Endothelial cell of umbilical vein (primary cell): ENCODE results near the gene DNAJC3. TPM values are rescaled to one million over a fixed set of nuclear protein-coding genes. Genes with fewer than 3 reads are reported as not detected.

Experiments used
- BruUV-seq: library from RNA; stranded (reverse); fragments of 400-500 nt; replicated peaks from 2 replicates; lab custom pipeline; 2021; lab: Mats Ljungman, UMichigan
- CTCF ChIA-PET: fragments of 300-600, 350-600 bp; sonication (Branson Sonifier 250); formaldehyde crosslinking; loops from one replicate; lab custom pipeline; 2021; ENCODE audit warnings: antibody characterized with exemption, inconsistent platforms; lab: Charles Lee
- POLR2A ChIA-PET: fragments of 300-600, 350-600 bp; sonication (Branson Sonifier 250); formaldehyde crosslinking; loops from one replicate; lab custom pipeline; 2021; ENCODE audit warnings: antibody characterized with exemption, inconsistent platforms; lab: Charles Lee
- DNase-seq: peaks from one replicate; pipeline ENCODE4 v3.0.0-alpha.2; 2011; ENCODE audit warnings: low read depth, low spot score
- FAIRE-seq: peaks from 2 replicates; lab custom pipeline; 2011; peaks lifted over from hg19 to GRCh38; lab: Jason Lieb, UNC
- H2AFZ ChIP-seq: 2 replicates; pipeline ENCODE4 v1.6.0; 2012; ENCODE audit warnings: low read depth, low read length, control low read depth, inconsistent platforms
- H3K27ac ChIP-seq: 2 replicates; pipeline ENCODE4 v1.5.1; 2011; ENCODE audit warnings: low read depth, mild to moderate bottlenecking, control low read depth, low read length, moderate library complexity; ENCODE audit not compliant: insufficient read depth
- H3K27me3 ChIP-seq, 2 experiments: 2 replicates each; pipeline versions ENCODE4 v1.6.0 to v1.6.1; 2011; ENCODE audit warnings: low read length in 2 of 2, mixed read lengths in 1 of 2; ENCODE audit not compliant: control insufficient read depth in 2 of 2, insufficient read depth in 2 of 2
- H3K36me3 ChIP-seq, 2 experiments: 2 replicates in 1 of 2; 3 replicates in 1 of 2; pipeline ENCODE4 v1.5.1; 2011; ENCODE audit warnings: low read length in 2 of 2, mild to moderate bottlenecking in 1 of 2, moderate library complexity in 1 of 2; ENCODE audit not compliant: control insufficient read depth in 2 of 2, insufficient read depth in 2 of 2; ENCODE audit errors: extremely low read depth in 1 of 2
- H3K4me1 ChIP-seq: 3 replicates; pipeline ENCODE4 v1.5.1; 2011; ENCODE audit warnings: mild to moderate bottlenecking, low read length; ENCODE audit not compliant: control insufficient read depth, insufficient read depth; ENCODE audit errors: extremely low read depth
- H3K4me2 ChIP-seq: 2 replicates; pipeline ENCODE4 v1.6.1; 2011; ENCODE audit warnings: low read length, control low read depth, mixed read lengths; ENCODE audit not compliant: insufficient read depth
- H3K4me3 ChIP-seq, 3 experiments: fragments of 200-600 bp in 1 of 3; sonication (generic), shearing (Covaris generic) in 1 of 3; replicated peaks in 1 of 3; 2 replicates each; pipeline ENCODE4 v1.5.1; 2011 to 2016; ENCODE audit warnings: control low read depth in 3 of 3, low read length in 3 of 3, mild to moderate bottlenecking in 2 of 3, inconsistent platforms in 1 of 3, low read depth in 1 of 3, moderate library complexity in 1 of 3; ENCODE audit not compliant: insufficient read depth in 1 of 3
- H3K79me2 ChIP-seq: 2 replicates; pipeline ENCODE4 v1.6.0; 2012; ENCODE audit warnings: low read length, inconsistent platforms; ENCODE audit not compliant: control insufficient read depth, insufficient read depth
- H3K9ac ChIP-seq: replicated peaks from 2 replicates; pipeline ENCODE3; 2011; ENCODE audit warnings: low read length, control low read depth; ENCODE audit not compliant: insufficient read depth; ENCODE audit errors: extremely low read depth
- H3K9me1 ChIP-seq: replicated peaks from 3 replicates; pipeline ENCODE4 v1.6.0; 2011; ENCODE audit warnings: mild to moderate bottlenecking, low read length; ENCODE audit not compliant: control insufficient read depth, insufficient read depth; ENCODE audit errors: extremely low read depth
- H3K9me3 ChIP-seq: replicated peaks from 2 replicates; pipeline ENCODE4 v1.5.1; 2012; ENCODE audit warnings: low read length, inconsistent platforms; ENCODE audit not compliant: control insufficient read depth, insufficient read depth
- H4K20me1 ChIP-seq: replicated peaks from 2 replicates; pipeline ENCODE3; 2011; ENCODE audit warnings: mild to moderate bottlenecking, low read length; ENCODE audit not compliant: control insufficient read depth, insufficient read depth; ENCODE audit errors: extremely low read depth
- CTCF ChIP-seq, 2 donors: IDR thresholded peaks; 1 replicate in 1 of 2; 2 replicates in 1 of 2; pipeline ENCODE4 v1.5.1; 2011; ENCODE audit warnings: low read length in 2 of 2, mild to moderate bottlenecking in 2 of 2, moderate library complexity in 2 of 2, control low read depth in 1 of 2, inconsistent platforms in 1 of 2, low read depth in 1 of 2; ENCODE audit not compliant: insufficient read depth in 1 of 2; ENCODE audit errors: extremely low read depth in 1 of 2
- EZH2 ChIP-seq: IDR thresholded peaks from 2 replicates; pipeline ENCODE4 v1.6.1; 2012; ENCODE audit warnings: borderline replicate concordance, low read depth, mild to moderate bottlenecking, moderate library complexity, low read length, inconsistent platforms; ENCODE audit not compliant: severe bottlenecking
- FOS ChIP-seq: IDR thresholded peaks from 2 replicates; pipeline ENCODE4 v1.6.1; 2011; ENCODE audit warnings: mild to moderate bottlenecking, low read length, moderate library complexity, borderline replicate concordance; ENCODE audit not compliant: insufficient read depth
- GATA2 ChIP-seq: IDR thresholded peaks from 2 replicates; pipeline ENCODE4 v1.7.0; 2011; ENCODE audit warnings: low read depth, mild to moderate bottlenecking, moderate library complexity, mixed read lengths, low read length; ENCODE audit not compliant: insufficient read length, insufficient read depth
- JUN ChIP-seq: IDR thresholded peaks from 2 replicates; pipeline ENCODE4 v1.6.1; 2011; ENCODE audit warnings: borderline replicate concordance, low read depth; ENCODE audit not compliant: insufficient read length, insufficient read depth
- MAX ChIP-seq: IDR thresholded peaks from 2 replicates; pipeline ENCODE4 v1.6.1; 2011; ENCODE audit not compliant: insufficient read depth, insufficient read length
- MYC ChIP-seq: IDR thresholded peaks from one replicate; pipeline ENCODE4 v1.6.1; 2011; ENCODE audit warnings: mild to moderate bottlenecking, low read depth, low read length
- POLR2A ChIP-seq: IDR thresholded peaks from 2 replicates; pipeline ENCODE4 v1.6.1; 2012; ENCODE audit warnings: low read depth, mild to moderate bottlenecking, control low read depth, low read length
- POLR2AphosphoS5 ChIP-seq: IDR thresholded peaks from 2 replicates; pipeline ENCODE4 v1.6.1; 2012; ENCODE audit warnings: low read depth, mild to moderate bottlenecking, control low read depth, low read length, moderate library complexity; ENCODE audit not compliant: insufficient read depth
- dilution Hi-C: fragments of 300-500 bp; cut with MboI; formaldehyde crosslinking; loops from one replicate; pipeline ENCODE4 v1.15.0; 2019; ENCODE audit warnings: low sequenced_read_pairs; ENCODE audit not compliant: extremely low pct_ligation_motif_present
- intact Hi-C: fragments of 100-400 bp; cut with micrococcal nuclease; formaldehyde crosslinking; loops from one replicate; pipeline ENCODE4 v1.10.0; 2022
- polyA plus RNA-seq, 4 experiments: library from polyadenylated mRNA; depleted of rRNA in 3 of 4; stranded (reverse) in 3 of 4; unstranded in 1 of 4; fragments of >200 nt; gene quantifications; 2 replicates each; pipeline versions ENCODE4 v1.2.1 to v1.2.3, GENCODE V29; 2011 to 2012; ENCODE audit warnings: missing spikeins in 1 of 4
- total RNA-seq: library from RNA; stranded (reverse); gene quantifications from 2 replicates; pipeline ENCODE4 v1.2.3, GENCODE V29; 2021

Gene DNAJC3
- total and polyA plus RNA-seq, 2 donors (not counting 3 experiments of a cell fraction or from before 2014, with no cell fraction given): 17.0 to 51.2 TPM

GRCh38 chr13:95800436-95800835 is 123.5 kb downstream of the DNAJC3 start:
- H3K36me3 ChIP-seq: peaks cover 0 to 3% of the 10 kb centered on the region in 2 experiments
- dilution Hi-C loops (no loop called here), intact Hi-C loops (no loop called here)
- BruUV-seq: no TSS peak
- no peak for TF ChIP-seq GATA2
- TF ChIP-seq FOS: no peak
- TF ChIP-seq POLR2A: no peak
- no peak for TF ChIP-seq EZH2
- no peak for TF ChIP-seq POLR2AphosphoS5
- no peak for TF ChIP-seq JUN
- TF ChIP-seq MYC: no peak
- no peak for TF ChIP-seq CTCF (IDR thresholded peaks at IDR 0.05; ENCODE audit: extremely low read depth in 1 of 2, insufficient read depth in 1 of 2, low read depth in 1 of 2, low read length in 2 of 2)
- TF ChIP-seq MAX: no peak
- H3K27me3 ChIP-seq: no peaks in the 10 kb centered on the region
- H3K9ac ChIP-seq: no peak overlapping the region
- no peaks in the 10 kb centered on the region for H3K9me3 ChIP-seq
- no peaks in the 10 kb centered on the region for H3K9me1 ChIP-seq
- FAIRE-seq (no peak), DNase-seq (no peak)
- no peaks in the 10 kb centered on the region for H4K20me1 ChIP-seq
- no peaks in the 10 kb centered on the region for H3K79me2 ChIP-seq
- ChIA-PET CTCF (no interaction called here), POLR2A (no interaction called here)
- H2AFZ ChIP-seq: no peak overlapping the region
- H3K4me2 ChIP-seq: no peak overlapping the region
- no peak overlapping the region for H3K27ac ChIP-seq
- no peak overlapping the region for H3K4me3 ChIP-seq
- no peaks in the 10 kb centered on the region for H3K4me1 ChIP-seq
